RWPE1 (cell line): ENCODE measurements around the gene FAM210A.

Experiments used
- CTCF ChIA-PET: fragments of 350-600 bp; sonication (Branson Sonifier 250); formaldehyde crosslinking; extraction: SDS; loops from one replicate; lab custom pipeline; 2021; lab: Yijun Ruan, JAX
- POLR2A ChIA-PET: fragments of 400-600 bp; formaldehyde crosslinking; extraction: SDS; loops from one replicate; lab custom pipeline; 2020; ENCODE audit warnings: antibody characterized with exemption; ENCODE audit not compliant: low non-redundant PET; lab: Yijun Ruan, JAX
- DNase-seq: peaks from one replicate; pipeline ENCODE4 v3.0.0; 2012; ENCODE audit warnings: low spot score
- H3K27ac ChIP-seq: fragments of 450-650 bp; 2 replicates; pipeline ENCODE4 v1.5.1; 2017
- TF ChIP-seq, protein P1 (sequence below): fragments of 450-650 bp; conservative IDR thresholded peaks from 2 replicates; pipeline ENCODE4 v1.5.1; 2017; ENCODE audit warnings: low read depth, mild to moderate bottlenecking

Gene FAM210A

DNA sequence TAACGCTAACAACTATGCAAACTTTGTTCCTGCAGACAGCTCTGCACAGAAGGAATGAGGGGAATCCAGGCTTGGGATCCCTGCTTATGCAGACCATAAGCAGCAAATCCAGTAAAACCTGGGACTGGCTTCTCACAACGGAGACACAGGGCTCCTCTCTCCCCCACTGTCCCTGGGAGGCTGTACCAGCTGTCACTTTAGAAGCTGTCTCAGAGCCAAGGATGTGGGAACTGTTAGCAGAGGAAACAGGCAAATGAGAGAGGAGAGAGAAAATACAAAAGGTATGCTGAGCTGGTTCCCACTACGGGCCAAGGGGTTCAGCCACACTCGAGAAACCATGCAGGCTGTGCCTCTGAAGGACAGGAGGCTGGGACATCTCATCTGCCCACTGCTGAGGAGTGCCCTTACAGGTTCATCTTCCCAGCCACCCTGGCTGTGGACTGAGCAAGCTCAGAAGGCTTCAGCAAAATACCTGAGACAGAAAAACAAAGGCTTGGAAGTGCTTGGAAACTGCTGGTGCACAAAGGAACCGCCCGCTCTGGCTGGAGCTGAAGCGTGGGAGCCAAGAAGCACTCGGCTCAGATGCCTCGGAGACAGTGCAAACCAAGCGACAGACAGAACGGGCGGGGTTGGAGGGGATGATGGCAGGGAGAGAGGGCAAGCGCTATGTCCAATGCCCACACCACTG lies 72.5 kb downstream of the FAM210A start:
- CTCF ChIA-PET: interaction anchor here (0.6 kb wide), 2 partner anchors 13 to 155 kb away, joined by 3 to 4 read pairs; no protein-coding TSS in a partner anchor
- DNase-seq: no peak
- H3K27ac ChIP-seq: no peak overlapping the region
- POLR2A ChIA-PET: no interaction called here
- TF ChIP-seq, protein P1, sequence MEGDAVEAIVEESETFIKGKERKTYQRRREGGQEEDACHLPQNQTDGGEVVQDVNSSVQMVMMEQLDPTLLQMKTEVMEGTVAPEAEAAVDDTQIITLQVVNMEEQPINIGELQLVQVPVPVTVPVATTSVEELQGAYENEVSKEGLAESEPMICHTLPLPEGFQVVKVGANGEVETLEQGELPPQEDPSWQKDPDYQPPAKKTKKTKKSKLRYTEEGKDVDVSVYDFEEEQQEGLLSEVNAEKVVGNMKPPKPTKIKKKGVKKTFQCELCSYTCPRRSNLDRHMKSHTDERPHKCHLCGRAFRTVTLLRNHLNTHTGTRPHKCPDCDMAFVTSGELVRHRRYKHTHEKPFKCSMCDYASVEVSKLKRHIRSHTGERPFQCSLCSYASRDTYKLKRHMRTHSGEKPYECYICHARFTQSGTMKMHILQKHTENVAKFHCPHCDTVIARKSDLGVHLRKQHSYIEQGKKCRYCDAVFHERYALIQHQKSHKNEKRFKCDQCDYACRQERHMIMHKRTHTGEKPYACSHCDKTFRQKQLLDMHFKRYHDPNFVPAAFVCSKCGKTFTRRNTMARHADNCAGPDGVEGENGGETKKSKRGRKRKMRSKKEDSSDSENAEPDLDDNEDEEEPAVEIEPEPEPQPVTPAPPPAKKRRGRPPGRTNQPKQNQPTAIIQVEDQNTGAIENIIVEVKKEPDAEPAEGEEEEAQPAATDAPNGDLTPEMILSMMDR: no peak

DNA sequence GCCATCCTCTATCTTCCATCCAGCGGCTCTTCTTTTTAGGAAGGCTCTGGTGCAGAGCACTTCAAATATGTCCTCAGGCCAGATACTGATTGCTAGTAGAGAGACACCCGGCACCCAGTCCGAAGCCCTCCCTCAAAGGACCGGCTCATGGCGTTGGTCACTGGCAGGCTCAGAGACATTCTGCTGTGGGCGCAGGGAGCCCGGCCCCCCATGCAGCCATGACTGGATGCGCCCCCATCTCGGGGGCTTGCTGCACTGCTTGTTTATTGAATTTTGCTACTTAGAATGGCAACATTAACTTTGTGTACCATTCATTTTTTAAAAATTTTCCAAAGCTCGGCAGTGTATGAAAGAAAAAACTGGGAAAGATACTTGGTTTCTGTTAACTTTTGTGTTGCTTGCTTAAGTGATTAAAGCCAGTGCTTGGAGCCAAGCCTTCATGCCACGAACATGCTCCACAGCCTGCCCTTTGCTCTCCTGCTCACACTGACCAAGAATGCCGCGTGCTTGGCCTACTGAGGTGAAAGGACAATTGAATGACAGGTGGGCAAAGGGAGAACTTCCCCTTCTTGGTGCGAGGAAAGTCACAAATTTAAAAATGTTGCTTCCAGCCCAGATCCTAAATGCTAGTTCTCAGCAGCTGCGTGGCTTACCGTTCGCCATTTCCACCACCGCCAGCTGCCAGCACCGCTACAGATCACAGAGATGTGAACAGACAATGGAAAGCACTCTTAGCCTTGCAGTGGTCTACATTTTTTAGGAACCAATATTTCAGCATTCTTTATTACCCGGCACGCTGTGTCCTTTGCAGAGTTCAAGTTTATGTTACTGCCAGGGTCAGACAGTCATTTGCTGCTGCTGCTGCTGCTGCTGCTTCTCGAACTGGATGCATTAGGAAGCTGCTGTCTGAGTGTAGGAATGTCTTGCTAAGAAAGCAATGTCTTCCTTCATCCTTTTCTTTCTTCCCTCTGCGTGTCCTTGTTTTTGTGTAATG lies 76.7 kb downstream of the FAM210A start:
- DNase-seq: no peak
- TF ChIP-seq, protein P1: no peak
- POLR2A ChIA-PET: no interaction called here
- H3K27ac ChIP-seq: no peak overlapping the region
- CTCF ChIA-PET: no interaction called here

DNA sequence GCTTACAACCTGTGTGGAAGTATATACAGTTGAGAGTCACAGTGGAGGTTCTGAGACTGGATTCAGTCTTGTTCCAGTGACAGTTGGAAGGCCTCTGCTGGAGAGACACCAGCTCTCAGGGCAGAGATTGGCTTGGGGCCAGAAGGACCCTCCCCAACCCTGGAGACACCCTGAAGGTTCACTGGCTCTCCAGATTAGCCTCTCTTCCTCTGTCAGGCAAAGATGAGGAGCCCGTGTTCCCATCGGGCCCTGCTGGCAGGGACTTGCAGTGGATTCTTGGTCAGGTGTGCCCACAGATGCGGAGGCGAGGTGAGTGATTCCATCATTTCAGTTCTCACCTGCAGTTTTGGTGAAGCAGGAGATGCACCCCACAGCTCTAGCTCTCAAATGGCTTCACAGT lies 78.6 kb downstream of the FAM210A start:
- no peak overlapping the region for H3K27ac ChIP-seq
- DNase-seq: no peak
- POLR2A ChIA-PET: no interaction called here
- TF ChIP-seq, protein P1: no peak
- CTCF ChIA-PET: no interaction called here

DNA sequence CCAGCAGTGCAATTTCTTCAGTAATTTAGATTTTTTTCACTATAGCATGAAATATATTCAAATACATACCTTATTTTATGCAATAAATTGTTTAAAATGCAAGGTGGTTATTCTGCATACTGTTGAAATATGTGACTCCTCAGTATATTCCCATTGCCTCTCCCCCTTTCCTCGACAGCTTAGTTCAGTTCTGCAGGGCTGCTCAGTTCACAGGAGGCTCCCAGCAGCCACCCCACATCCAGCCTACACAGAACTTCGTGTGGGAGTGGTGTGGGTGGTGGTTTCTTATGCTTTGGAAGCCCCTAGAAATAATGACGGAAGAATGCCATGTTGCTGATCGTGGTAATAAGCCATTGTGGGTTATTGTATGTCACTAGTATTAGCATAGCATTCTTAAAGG lies 79.7 kb downstream of the FAM210A start:
- POLR2A ChIA-PET: no interaction called here
- no peak for DNase-seq
- TF ChIP-seq, protein P1: no peak
- CTCF ChIA-PET: no interaction called here
- H3K27ac ChIP-seq: no peak overlapping the region

DNA sequence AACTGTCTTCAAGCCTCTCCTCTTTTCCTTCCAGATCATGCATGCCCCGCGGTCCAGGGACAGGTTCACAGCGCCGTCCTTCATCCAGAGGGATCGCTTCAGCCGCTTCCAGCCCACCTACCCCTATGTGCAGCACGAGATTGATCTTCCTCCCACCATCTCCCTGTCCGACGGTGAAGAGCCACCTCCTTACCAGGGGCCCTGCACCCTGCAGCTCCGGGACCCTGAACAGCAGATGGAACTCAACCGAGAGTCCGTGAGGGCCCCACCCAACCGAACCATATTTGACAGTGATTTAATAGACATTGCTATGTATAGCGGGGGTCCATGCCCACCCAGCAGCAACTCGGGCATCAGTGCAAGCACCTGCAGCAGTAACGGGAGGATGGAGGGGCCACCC lies 81.3 kb downstream of the FAM210A start:
- POLR2A ChIA-PET: no interaction called here
- H3K27ac ChIP-seq: no peak overlapping the region
- DNase-seq: no peak
- CTCF ChIA-PET: no interaction called here
- TF ChIP-seq, protein P1: no peak

DNA sequence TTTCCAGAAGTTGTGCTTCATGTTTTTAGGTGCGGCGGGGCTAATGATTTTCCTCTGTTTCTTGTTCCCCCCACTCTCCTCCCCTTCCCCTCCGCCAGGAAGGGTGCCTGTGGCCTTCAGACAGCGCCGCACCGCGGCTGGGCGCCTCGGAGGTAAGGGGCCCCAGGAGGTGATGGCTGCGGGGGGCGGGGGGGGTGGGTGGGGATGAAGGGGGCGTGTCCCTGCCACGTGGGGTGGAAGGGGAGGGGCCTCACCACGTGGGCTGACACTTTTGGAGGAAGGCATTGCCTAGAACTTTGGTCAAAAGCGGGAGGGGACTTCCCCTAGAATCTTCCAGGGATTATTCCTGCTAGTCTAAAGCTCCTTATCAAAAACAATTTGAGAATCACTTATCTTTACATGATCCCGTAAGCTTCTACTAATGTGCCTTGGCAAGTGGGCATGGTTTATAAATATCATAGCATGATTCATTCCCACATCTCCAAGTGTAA lies 83.1 kb downstream of the FAM210A start:
- DNase-seq: no peak
- POLR2A ChIA-PET: no interaction called here
- TF ChIP-seq, protein P1: no peak
- no peak overlapping the region for H3K27ac ChIP-seq
- CTCF ChIA-PET: no interaction called here
